Measurements from ENCODE around the gene SEMA3F.
"Not testable (repeated sequence)": the region's sequence is repeated elsewhere in the genome, so short reads cannot be mapped to it uniquely, and the experiment has no call there.

Gene SEMA3F

DNA sequence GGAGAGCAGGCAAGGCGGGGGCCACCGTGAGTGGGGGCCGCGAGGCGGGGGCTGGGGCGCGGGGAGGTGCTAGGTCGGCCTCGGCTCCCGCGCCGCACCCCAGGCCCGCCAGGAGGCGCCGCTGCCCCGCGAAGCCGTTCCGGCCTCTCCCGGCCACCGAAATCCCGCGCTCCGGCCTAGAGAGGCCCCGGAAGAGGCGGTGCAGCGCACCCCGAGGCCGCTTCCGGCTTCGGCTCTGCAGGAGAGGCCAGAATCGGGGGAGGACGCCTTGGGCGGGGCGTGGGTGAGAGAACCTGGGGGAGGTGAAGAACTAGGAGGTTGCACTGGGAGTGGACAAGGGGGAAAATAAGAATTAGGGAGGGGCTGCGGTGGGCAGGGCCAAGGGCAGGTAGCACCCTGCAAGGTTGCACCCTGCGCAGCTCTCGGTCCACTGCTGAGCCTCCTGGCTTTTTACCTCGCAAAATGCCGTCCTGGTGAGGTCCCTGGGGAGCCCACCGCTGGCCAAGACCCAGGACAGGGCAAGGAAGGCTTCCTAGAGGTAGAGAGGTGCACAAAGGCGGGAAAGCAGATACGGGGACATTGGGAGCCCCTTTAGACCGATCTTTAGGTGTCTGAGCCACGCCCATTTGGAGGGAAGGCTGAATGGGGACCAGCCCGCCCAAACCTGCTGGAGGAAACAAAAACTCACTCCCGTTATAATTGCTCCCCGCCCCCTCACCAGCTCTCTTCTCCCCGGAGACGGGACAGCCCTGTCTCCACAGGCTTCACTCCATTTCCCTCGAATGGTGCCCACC, 72.5 kb downstream of the SEMA3F start:
- H3K27ac ChIP-seq = peak overlapping the region; percentile 76
- H3K9ac ChIP-seq (ENCODE audit: insufficient read length) = peak overlapping the region; percentile 73
- TF ChIP-seq POLR2AphosphoS5 (IDR thresholded peaks at IDR 0.05; ENCODE audit: borderline replicate concordance, low read depth, low read length) (peak; percentile 71), EZH2 (IDR thresholded peaks at IDR 0.05) (no peak), FOXP2 (optimal IDR thresholded peaks at IDR 0.05; ENCODE audit: control extremely low read depth, extremely low read length, insufficient read depth) (peak; percentile 45)
- peak overlapping the region; percentile 83 for H3K4me3 ChIP-seq
- H3K36me3 ChIP-seq (ENCODE audit: insufficient read depth, low read length) = no peaks in the 10 kb centered on the region
- no peak for DNase-seq (ENCODE audit: low read depth, low spot score)
- no peaks in the 10 kb centered on the region for H3K9me3 ChIP-seq (ENCODE audit: low read depth, low read length)

GRCh38 chr3:50228184-50228763, 73.2 kb downstream of the SEMA3F start:
- Histone ChIP-seq H3K4me3 (peak overlapping the region; percentile 83), H3K27ac (peak overlapping the region; percentile 76; the same call in 1 of the 2 replicates)
- H3K36me3 ChIP-seq (ENCODE audit: insufficient read depth, low read length); H3K9me3 ChIP-seq (ENCODE audit: low read depth, low read length); H3K9ac ChIP-seq (ENCODE audit: insufficient read length); DNase-seq (ENCODE audit: low read depth, low spot score): not testable (repeated sequence)

GRCh38 chr3:50229490-50229889, 74.4 kb downstream of the SEMA3F start:
- Histone ChIP-seq H3K27ac (0 out of 2 replicates have a peak overlapping the region, but pooled peaks have one; percentile 19), H3K9ac (ENCODE audit: insufficient read length) (no peak overlapping the region), H3K9me3 (ENCODE audit: low read depth, low read length) (no peaks in the 10 kb centered on the region), H3K4me3 (no peak overlapping the region), H3K36me3 (ENCODE audit: insufficient read depth, low read length) (no peaks in the 10 kb centered on the region)
- TF ChIP-seq FOXP2 (optimal IDR thresholded peaks at IDR 0.05; ENCODE audit: control extremely low read depth, extremely low read length, insufficient read depth) (no peak), POLR2AphosphoS5 (IDR thresholded peaks at IDR 0.05; ENCODE audit: borderline replicate concordance, low read depth, low read length) (no peak), EZH2 (IDR thresholded peaks at IDR 0.05) (no peak)
- DNase-seq (ENCODE audit: low read depth, low spot score) = no peak

- Histone ChIP-seq H3K27ac (no peak overlapping the region), H3K4me3 (no peak overlapping the region), H3K9me3 (ENCODE audit: low read depth, low read length) (no peaks in the 10 kb centered on the region), H3K36me3 (ENCODE audit: insufficient read depth, low read length) (no peaks in the 10 kb centered on the region), H3K9ac (ENCODE audit: insufficient read length) (no peak overlapping the region)
- TF ChIP-seq FOXP2 (optimal IDR thresholded peaks at IDR 0.05; ENCODE audit: control extremely low read depth, extremely low read length, insufficient read depth) (no peak), EZH2 (IDR thresholded peaks at IDR 0.05) (no peak), POLR2AphosphoS5 (IDR thresholded peaks at IDR 0.05; ENCODE audit: borderline replicate concordance, low read depth, low read length) (no peak)
- no peak for DNase-seq (ENCODE audit: low read depth, low spot score)
Measured at GRCh38 chr3:50230104-50230793, 75.1 kb downstream of the SEMA3F start.

DNA sequence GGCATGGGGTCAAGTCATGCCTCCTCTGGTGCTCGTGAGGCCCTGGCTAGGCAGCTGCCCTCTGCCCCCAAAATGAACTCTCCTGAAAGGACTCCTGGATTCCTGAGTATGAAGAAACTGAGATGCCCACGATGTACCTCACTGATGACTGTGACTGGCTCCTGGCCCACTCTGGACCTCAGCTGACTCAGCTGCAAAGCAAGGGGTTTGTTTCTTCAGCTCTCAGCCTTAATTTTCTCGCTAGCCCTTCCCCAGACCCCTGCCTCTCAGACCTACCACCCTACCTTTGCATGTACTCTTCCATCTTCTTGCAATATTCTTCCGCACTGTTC, 75.6 kb downstream of the SEMA3F start:
- Histone ChIP-seq H3K9me3 (ENCODE audit: low read depth, low read length) (no peaks in the 10 kb centered on the region), H3K27ac (no peak overlapping the region), H3K4me3 (no peak overlapping the region), H3K36me3 (ENCODE audit: insufficient read depth, low read length) (no peaks in the 10 kb centered on the region), H3K9ac (ENCODE audit: insufficient read length) (no peak overlapping the region)
- DNase-seq (ENCODE audit: low read depth, low spot score) = no peak
- TF ChIP-seq POLR2AphosphoS5 (IDR thresholded peaks at IDR 0.05; ENCODE audit: borderline replicate concordance, low read depth, low read length) (no peak), EZH2 (IDR thresholded peaks at IDR 0.05) (no peak), FOXP2 (optimal IDR thresholded peaks at IDR 0.05; ENCODE audit: control extremely low read depth, extremely low read length, insufficient read depth) (no peak)

- no peak for DNase-seq (ENCODE audit: low read depth, low spot score)
Measured at GRCh38 chr3:50231581-50231980, 76.5 kb downstream of the SEMA3F start.

DNA sequence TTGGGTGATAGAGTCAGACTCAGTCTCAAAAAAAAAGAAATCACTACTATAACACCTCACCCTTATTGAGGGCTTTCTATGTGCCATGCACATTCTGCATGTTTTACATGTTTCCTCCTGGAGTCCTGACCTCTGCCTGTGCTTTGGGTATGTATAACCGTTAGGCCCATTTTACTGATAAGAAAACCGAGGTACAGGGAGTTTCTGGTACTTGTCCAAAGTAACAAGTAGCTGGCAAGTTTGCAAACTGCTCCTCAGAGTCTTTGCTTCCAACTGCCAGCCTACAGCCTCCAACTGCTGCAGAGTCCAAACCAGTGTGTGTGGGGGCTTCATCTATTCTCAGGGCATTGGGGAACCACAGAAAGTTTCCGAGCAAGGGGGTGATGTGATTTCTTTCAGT, 77.2 kb downstream of the SEMA3F start:
- no peak for DNase-seq (ENCODE audit: low read depth, low spot score)
- Histone ChIP-seq H3K9me3 (ENCODE audit: low read depth, low read length) (no peaks in the 10 kb centered on the region), H3K36me3 (ENCODE audit: insufficient read depth, low read length) (no peaks in the 10 kb centered on the region), H3K4me3 (no peak overlapping the region), H3K27ac (no peak overlapping the region), H3K9ac (ENCODE audit: insufficient read length) (no peak overlapping the region)
- TF ChIP-seq FOXP2 (optimal IDR thresholded peaks at IDR 0.05; ENCODE audit: control extremely low read depth, extremely low read length, insufficient read depth) = no peak
- TF ChIP-seq EZH2 (IDR thresholded peaks at IDR 0.05) = no peak

More at GRCh38 chr3:50231581-50231980, 76.5 kb downstream of the SEMA3F start:
- Histone ChIP-seq H3K27ac (no peak overlapping the region), H3K4me3 (no peak overlapping the region), H3K36me3 (ENCODE audit: insufficient read depth, low read length) (no peaks in the 10 kb centered on the region), H3K9ac (ENCODE audit: insufficient read length) (no peak overlapping the region), H3K9me3 (ENCODE audit: low read depth, low read length) (no peaks in the 10 kb centered on the region)
- TF ChIP-seq EZH2 (IDR thresholded peaks at IDR 0.05) = no peak
- no peak for TF ChIP-seq FOXP2 (optimal IDR thresholded peaks at IDR 0.05; ENCODE audit: control extremely low read depth, extremely low read length, insufficient read depth)
- TF ChIP-seq POLR2AphosphoS5 (IDR thresholded peaks at IDR 0.05; ENCODE audit: borderline replicate concordance, low read depth, low read length) = no peak

- TF ChIP-seq FOXP2 (optimal IDR thresholded peaks at IDR 0.05; ENCODE audit: control extremely low read depth, extremely low read length, insufficient read depth) (no peak), EZH2 (IDR thresholded peaks at IDR 0.05) (no peak), POLR2AphosphoS5 (IDR thresholded peaks at IDR 0.05; ENCODE audit: borderline replicate concordance, low read depth, low read length) (no peak)
- DNase-seq (ENCODE audit: low read depth, low spot score) = no peak
- no peak overlapping the region for H3K9ac ChIP-seq (ENCODE audit: insufficient read length)
- H3K9me3 ChIP-seq (ENCODE audit: low read depth, low read length) = no peaks in the 10 kb centered on the region
- H3K36me3 ChIP-seq (ENCODE audit: insufficient read depth, low read length) = no peaks in the 10 kb centered on the region
- no peak overlapping the region for H3K27ac ChIP-seq
- H3K4me3 ChIP-seq = no peak overlapping the region
Measured at GRCh38 chr3:50233176-50233575, 78.1 kb downstream of the SEMA3F start.

Measured in SK-N-MC (cell line).